Subcutaneous adipose tissue (tissue), 4 donors: Measurements from ENCODE around the gene SKI. TPM values are rescaled to one million over a fixed set of nuclear protein-coding genes. Genes with fewer than 3 reads are reported as not detected.

ENCODE experiments used
- CTCF ChIP-seq: fragments of 450-650 bp; IDR thresholded peaks from one replicate; pipeline ENCODE4 v1.5.1; 2016; ENCODE audit warnings: low read depth, mild to moderate bottlenecking, control low read depth, antibody characterized with exemption, moderate library complexity
- total RNA-seq, 4 donors: library from RNA; depleted of rRNA; stranded (reverse); fragments of >200 nt; gene quantifications; one replicate each; pipeline ENCODE4 v1.1.0, GENCODE V29; 2016

The SKI gene
- 10 to 100 TPM; 24.3 to 67.6 (median 27.8) TPM for total RNA-seq

- no peak for TF ChIP-seq CTCF
These were observed at the start of gene SKI for GRCh38 chr1:2228157-2228594. TSS of gene SKI (plus strand) at chr1:2228319. CDS start at chr1:2228767, 448 bp downstream.

GRCh38 chr1:2178875-2179274 is 49.2 kb upstream of the SKI start:
- no peak for TF ChIP-seq CTCF

GRCh38 chr1:2179283-2180013 is 48.7 kb upstream of the SKI start:
- no peak for TF ChIP-seq CTCF

- TF ChIP-seq CTCF: no peak
These were observed 47.5 kb upstream of the SKI start for GRCh38 chr1:2180297-2181245.

GRCh38 chr1:2181271-2181670 is 46.8 kb upstream of the SKI start:
- no peak for TF ChIP-seq CTCF

GRCh38 chr1:2181752-2182151 is 46.4 kb upstream of the SKI start:
- TF ChIP-seq CTCF: no peak

- no peak for TF ChIP-seq CTCF
These were observed 45.7 kb upstream of the SKI start for GRCh38 chr1:2182376-2182775.
